Activated CD4-positive, alpha-beta T cell treated with anti-CD3 and anti-CD28 coated beads, Interleukin-2, amount 10 ng/mL, durations not matched to agents 24 days and 14 days (primary cell): Measurements from ENCODE around the gene CDC14A. TPM values are rescaled to one million over a fixed set of nuclear protein-coding genes. Genes with fewer than 3 reads are reported as not detected.
"Not testable (repeated sequence)": the region's sequence is repeated elsewhere in the genome, so short reads cannot be mapped to it uniquely, and the experiment has no call there.

Experiments used
- DNase-seq: peaks from one replicate; pipeline ENCODE4 v3.0.0; 2022
- H3K27ac Mint-ChIP-seq: one replicate; pipeline ENCODE4 v1.8.0; 2022; ENCODE audit warnings: mild to moderate bottlenecking, mixed read lengths
- H3K27me3 Mint-ChIP-seq: one replicate; pipeline ENCODE4 v1.8.0; 2022; ENCODE audit warnings: mixed read lengths
- H3K36me3 Mint-ChIP-seq: one replicate; pipeline ENCODE4 v1.8.0; 2022; ENCODE audit warnings: low read depth, mild to moderate bottlenecking, mixed read lengths
- H3K4me1 Mint-ChIP-seq: one replicate; pipeline ENCODE4 v1.8.0; 2021; ENCODE audit warnings: mixed read lengths
- H3K4me3 Mint-ChIP-seq: one replicate; pipeline ENCODE4 v1.8.0; 2022; ENCODE audit warnings: mild to moderate bottlenecking, moderate library complexity, mixed read lengths
- H3K9me3 Mint-ChIP-seq: one replicate; pipeline ENCODE4 v1.8.0; 2021; ENCODE audit warnings: mixed read lengths
- intact Hi-C: fragments of 100-400 bp; cut with micrococcal nuclease; formaldehyde crosslinking; loops from one replicate; pipeline ENCODE4 v1.15.1; 2023
- total RNA-seq: library from RNA; stranded (reverse); gene quantifications from 2 replicates; pipeline ENCODE4 v1.2.3, GENCODE V29; 2022

Gene CDC14A
- total RNA-seq, 1 donor from 2014 or later, result 10.3 TPM

DNA sequence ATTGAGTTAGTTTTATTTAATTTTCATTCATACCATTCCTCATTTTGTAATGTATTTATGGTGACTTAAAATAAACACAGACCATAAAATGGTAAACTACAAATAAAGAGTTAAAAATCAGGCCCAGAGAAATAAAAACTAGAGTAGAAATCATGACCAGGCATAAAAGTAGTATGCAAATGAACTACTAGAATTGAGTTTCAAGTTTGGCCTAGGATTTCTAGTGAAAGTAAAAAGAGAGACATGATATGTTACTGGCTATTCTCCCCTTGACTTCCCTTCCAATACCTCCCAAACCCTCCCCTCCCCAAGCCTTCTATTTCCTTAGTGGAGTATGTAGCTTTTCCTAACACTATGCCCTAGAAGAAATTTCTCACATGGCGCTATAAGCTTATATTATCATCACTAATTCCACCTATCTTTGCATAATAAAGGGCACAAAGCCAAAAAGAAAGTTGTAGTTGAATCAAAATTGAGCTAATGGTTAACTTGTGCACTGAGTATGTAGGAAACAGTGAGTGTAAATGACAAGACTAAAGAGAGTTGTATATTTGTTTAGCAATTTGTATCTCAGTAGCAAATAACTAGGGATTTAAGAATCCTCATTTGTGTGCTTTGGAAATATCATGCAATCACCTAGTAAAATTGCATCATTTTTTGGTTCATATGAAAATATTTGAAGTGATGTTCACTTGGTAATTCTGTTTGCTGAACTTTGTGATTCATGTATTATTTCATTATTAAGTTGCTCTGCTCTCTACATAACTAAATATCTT, 29.7 kb upstream of the CDC14A start:
- Mint-ChIP-seq H3K9me3 (peaks cover 8% of the 10 kb centered on the region), H3K4me3 (no peak overlapping the region), H3K36me3 (peaks cover 3% of the 10 kb centered on the region), H3K27me3 (peaks cover 2% of the 10 kb centered on the region), H3K27ac (peak overlapping the region; percentile 14), H3K4me1 (peaks cover 5% of the 10 kb centered on the region)
- no peak for DNase-seq
- intact Hi-C loops, result no loop called here

DNA sequence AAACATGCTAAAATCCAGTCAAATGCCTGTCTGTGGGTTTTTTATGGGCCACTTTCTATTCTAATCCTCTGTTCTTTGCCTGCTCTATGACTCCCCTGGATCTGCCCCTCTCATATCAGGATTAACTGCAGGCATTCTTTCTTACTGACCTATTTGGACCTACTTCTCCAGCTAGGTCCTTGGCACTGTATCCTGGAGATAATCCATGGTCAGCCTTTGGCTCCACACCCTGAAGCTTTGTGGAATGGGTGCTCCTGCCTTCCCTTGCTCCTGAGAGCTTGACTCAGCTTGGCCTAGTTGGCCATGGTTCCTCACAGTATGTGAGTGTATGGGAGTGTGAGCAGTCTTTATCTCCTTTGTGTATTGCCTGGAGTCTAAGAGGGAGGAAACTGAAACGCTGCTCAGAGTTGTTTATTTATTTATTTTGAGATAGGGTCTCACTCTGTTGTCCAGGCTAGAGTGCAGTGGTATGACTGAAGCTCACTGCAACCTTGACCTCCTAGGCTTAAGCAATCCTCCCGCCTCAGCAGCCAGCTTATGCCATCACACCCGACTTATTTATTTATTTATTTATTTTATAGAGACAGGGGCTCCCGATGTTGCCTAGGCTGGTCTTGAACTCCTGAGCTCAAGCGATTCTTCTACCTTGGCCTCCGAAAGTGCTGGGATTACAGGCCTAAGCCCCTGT, 28.7 kb upstream of the CDC14A start:
- H3K9me3 Mint-ChIP-seq, result peaks cover 8% of the 10 kb centered on the region
- no peak overlapping the region for H3K27ac Mint-ChIP-seq
- intact Hi-C loops, result no loop called here
- H3K27me3 Mint-ChIP-seq, result peaks cover 2% of the 10 kb centered on the region
- peaks cover 3% of the 10 kb centered on the region for H3K36me3 Mint-ChIP-seq
- DNase-seq, result no peak
- no peak overlapping the region for H3K4me3 Mint-ChIP-seq
- peaks cover 5% of the 10 kb centered on the region for H3K4me1 Mint-ChIP-seq

DNA sequence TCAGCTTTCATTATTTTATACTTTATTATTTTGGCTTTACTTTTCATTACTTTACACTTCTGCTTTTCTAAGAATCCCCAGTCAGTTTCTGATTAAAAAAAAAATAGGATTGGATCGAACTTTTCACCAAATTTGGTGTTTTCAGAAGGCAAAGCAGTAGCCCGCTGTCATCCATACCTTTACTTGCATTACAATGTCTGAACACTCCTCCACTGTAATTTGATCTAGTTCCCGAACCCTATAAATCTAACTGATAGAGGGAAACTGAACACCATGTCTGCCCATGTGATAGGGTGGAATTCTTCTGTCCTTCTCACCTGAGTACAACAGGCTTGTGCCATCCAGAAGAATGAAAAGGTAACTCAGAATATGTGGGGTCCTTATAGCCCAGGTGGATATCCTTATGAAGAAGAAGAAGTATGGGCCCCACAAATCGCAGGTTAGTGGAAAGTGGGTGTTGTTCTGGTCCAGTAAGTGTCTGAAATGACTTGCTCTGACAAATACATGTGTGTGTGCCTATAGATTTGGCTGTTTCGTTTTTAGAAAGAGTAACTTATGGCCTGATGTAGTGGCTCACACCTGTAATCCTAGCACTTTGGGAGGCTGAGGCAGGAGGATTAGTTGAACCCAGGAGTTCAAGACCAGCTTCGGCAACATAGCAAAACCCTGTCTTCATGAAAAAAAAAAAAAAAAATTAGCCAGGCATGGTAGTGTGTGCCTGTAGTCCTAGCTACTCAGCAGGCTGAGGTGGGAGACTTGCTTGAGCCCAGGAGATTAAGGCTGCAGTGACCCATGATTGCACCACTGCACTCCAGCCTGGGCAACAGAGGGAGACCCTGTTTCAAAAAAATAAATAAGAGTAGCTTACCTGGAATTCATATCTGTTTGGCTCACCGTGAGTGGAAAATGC, 26.6 kb upstream of the CDC14A start:
- H3K36me3 Mint-ChIP-seq, result no peaks in the 10 kb centered on the region
- H3K4me1 Mint-ChIP-seq, result peaks cover 5% of the 10 kb centered on the region
- no peaks in the 10 kb centered on the region for H3K9me3 Mint-ChIP-seq
- DNase-seq, result no peak
- intact Hi-C loops, result no loop called here
- H3K4me3 Mint-ChIP-seq, result no peak overlapping the region
- H3K27ac Mint-ChIP-seq, result no peak overlapping the region
- H3K27me3 Mint-ChIP-seq, result peaks cover 2% of the 10 kb centered on the region

DNA sequence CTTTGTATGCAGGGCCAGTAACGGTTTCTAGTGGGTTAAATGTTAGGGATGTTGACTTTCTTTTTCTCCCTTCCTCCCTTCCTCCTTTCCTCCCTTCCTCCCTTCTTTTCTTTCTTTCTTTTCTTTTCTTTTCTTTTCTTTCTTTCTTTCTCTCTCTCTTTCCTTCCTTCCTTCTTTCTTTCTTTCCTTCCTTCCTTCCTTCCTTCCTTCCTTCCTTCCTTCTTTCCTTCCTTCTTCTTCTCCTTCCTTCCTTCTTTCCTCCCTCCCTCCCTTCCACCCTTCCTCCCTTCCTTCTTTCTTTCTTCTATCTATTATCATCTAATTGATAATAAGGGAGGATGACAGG, 26.0 kb upstream of the CDC14A start:
- intact Hi-C loops, H3K36me3 Mint-ChIP-seq, H3K9me3 Mint-ChIP-seq, H3K27ac Mint-ChIP-seq, H3K4me1 Mint-ChIP-seq, H3K4me3 Mint-ChIP-seq, H3K27me3 Mint-ChIP-seq, DNase-seq: not testable (repeated sequence)

DNA sequence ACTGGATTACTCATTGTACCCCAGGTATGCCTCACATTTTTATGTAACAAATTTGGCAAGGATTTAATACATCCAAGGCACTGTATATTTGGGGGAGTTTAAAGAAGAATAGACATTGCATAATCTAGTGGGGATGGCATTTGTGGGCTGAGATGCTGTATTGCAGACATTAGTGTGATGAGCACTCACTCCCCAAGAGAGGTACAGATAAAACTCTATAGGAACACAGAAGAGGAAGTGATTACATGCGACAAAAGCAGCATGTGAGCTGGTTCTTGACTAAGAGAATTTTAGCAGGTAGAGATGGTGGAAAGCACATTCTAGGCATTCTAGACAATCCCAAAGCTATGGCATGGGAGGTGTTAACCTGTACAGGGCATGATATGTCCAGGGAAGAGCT, 24.2 kb upstream of the CDC14A start:
- Mint-ChIP-seq H3K4me1 (peaks cover under 1% of the 10 kb centered on the region), H3K27ac (no peak overlapping the region), H3K27me3 (peaks cover 5% of the 10 kb centered on the region), H3K36me3 (no peaks in the 10 kb centered on the region), H3K9me3 (no peaks in the 10 kb centered on the region), H3K4me3 (no peak overlapping the region)
- intact Hi-C loops, result no loop called here
- DNase-seq, result no peak

DNA sequence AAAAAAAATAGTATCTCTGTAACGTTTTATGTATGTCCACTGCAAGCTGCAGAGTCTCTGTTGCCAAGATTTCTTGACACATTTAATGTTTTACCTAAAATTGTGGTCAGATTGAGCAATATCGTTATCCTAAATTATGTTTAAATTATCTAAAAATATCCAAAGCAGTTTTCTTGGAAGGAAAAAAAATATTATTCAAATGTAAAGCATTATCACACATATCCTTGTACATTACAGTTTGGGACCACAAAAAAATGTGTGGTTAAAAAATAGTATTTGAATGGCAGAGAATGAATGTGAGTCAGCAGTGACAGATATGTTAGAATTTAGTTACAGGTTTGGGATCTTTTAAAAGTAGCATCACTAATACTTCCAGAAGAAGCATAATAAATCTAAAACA, 21.2 kb upstream of the CDC14A start:
- H3K4me1 Mint-ChIP-seq, H3K4me3 Mint-ChIP-seq, DNase-seq, H3K27ac Mint-ChIP-seq, H3K9me3 Mint-ChIP-seq, H3K36me3 Mint-ChIP-seq, intact Hi-C loops: not testable (repeated sequence)
- peaks cover 13% of the 10 kb centered on the region for H3K27me3 Mint-ChIP-seq

DNA sequence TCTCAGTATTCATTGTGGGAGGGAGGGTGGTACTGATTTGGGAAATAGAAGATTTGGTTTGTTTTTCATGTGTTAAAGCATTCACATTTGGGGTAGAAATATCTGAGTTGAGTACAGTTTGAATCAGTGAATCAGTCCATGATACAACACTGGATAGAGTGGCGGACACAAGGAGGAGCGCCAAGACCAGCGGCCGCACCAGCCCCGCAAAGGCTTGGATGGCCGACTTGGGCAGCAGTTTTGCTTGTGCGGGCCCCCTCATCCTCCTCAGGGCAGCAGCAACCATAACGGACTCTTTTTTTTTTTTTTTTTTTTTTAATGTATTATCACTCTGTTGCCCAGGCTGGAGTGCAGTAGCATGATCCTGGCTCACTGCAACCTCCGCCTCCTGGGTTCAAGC, 20.0 kb upstream of the CDC14A start:
- Mint-ChIP-seq H3K36me3 (no peaks in the 10 kb centered on the region), H3K4me3 (no peak overlapping the region)

DNA sequence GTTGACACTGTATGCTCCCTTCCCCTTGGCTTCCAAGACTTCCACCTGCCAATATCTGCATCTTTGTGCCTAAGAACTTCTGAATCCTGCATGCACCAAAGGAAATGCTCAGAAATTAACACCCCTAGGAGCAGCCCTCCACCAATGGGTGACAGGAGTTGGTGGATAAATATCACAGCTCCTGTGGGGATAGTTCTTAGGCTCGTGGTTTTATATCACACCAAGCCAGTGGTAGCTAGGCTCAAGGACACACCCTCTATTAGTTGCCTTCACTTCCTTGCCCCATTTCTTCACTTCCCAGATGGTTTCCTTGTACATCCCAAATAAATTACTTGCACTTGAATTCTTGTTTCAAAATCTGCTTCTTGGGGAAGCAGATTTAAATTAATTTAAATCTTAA, 16.9 kb upstream of the CDC14A start:
- DNase-seq, result no peak
- no peak overlapping the region for H3K4me3 Mint-ChIP-seq
- H3K9me3 Mint-ChIP-seq, result peaks cover 3% of the 10 kb centered on the region
- H3K4me1 Mint-ChIP-seq, result no peaks in the 10 kb centered on the region
- H3K27ac Mint-ChIP-seq, result no peak overlapping the region
- peaks cover 34% of the 10 kb centered on the region for H3K27me3 Mint-ChIP-seq
- intact Hi-C loops, result no loop called here
- no peaks in the 10 kb centered on the region for H3K36me3 Mint-ChIP-seq

More for the DNA sequence above, 20.0 kb upstream of the CDC14A start:
- no peak for DNase-seq
- H3K9me3 Mint-ChIP-seq, result peaks cover 3% of the 10 kb centered on the region
- intact Hi-C loops, result no loop called here
- peaks cover 17% of the 10 kb centered on the region for H3K27me3 Mint-ChIP-seq
- no peak overlapping the region for H3K27ac Mint-ChIP-seq
- no peaks in the 10 kb centered on the region for H3K4me1 Mint-ChIP-seq

DNA sequence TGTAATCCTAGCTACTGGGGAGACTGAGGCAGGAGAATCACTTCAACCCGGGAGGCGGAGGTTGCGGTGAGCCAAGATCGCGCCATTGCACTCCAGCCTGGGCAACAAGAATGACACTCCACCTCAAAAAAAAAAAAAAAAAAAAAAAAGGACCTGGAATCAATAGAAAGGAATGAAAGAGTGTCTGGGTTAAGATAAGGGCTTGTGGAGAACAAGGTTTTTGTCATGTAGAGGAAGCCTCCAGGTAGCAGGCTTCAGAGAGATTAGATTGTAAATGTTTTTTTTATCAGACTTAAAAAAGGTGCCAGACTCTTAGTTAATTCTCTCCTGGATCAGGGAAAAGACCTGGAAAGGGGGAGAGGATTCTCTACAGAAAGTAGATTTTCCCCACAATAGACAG, 14.4 kb upstream of the CDC14A start:
- H3K36me3 Mint-ChIP-seq, H3K4me1 Mint-ChIP-seq, H3K9me3 Mint-ChIP-seq, DNase-seq, H3K4me3 Mint-ChIP-seq, H3K27ac Mint-ChIP-seq, intact Hi-C loops: not testable (repeated sequence)
- H3K27me3 Mint-ChIP-seq, result peaks cover 42% of the 10 kb centered on the region

DNA sequence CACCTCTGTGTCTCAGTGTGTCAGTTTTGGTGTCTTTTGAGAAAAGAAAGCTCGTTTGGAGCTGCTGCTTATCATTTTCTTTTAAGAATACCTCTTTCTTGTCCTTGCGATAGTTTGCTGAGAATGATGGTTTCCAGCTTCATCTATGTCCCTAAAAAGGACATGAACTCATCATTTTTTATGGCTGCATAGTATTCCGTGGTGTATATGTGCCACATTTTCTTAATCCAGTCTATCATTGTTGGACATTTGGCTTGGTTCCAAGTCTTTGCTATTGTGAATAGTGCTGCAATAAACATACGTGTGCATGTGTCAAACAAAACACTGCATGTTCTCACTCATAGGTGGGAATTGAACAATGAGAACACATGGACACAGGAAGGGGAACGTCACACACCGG, 12.6 kb upstream of the CDC14A start:
- peaks cover 40% of the 10 kb centered on the region for H3K27me3 Mint-ChIP-seq
- H3K4me3 Mint-ChIP-seq, intact Hi-C loops, DNase-seq, H3K27ac Mint-ChIP-seq, H3K4me1 Mint-ChIP-seq, H3K36me3 Mint-ChIP-seq, H3K9me3 Mint-ChIP-seq: not testable (repeated sequence)

DNA sequence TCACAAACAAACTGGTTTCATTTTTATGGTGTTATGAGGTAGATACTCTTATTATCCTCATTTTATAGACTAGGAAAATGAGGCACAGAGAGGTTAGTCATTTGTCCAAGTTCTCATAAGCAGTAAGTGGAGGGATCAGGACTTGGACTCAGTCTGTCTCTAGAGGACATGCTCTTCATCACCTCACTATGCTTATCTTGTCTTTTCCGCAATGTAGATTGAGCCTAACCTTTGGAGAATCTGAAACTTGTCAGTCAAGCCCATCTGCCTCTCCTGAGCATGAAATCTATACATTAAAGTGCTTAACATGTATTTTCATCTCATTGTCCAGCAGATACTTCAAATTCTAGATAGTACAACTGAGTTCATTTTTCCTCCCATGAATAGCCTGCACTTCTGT, 11.8 kb upstream of the CDC14A start:
- Mint-ChIP-seq H3K27me3 (peaks cover 40% of the 10 kb centered on the region), H3K36me3 (no peaks in the 10 kb centered on the region), H3K4me1 (no peaks in the 10 kb centered on the region), H3K4me3 (no peak overlapping the region), H3K9me3 (peaks cover 3% of the 10 kb centered on the region), H3K27ac (no peak overlapping the region)
- DNase-seq, result no peak
- intact Hi-C loops, result no loop called here

DNA sequence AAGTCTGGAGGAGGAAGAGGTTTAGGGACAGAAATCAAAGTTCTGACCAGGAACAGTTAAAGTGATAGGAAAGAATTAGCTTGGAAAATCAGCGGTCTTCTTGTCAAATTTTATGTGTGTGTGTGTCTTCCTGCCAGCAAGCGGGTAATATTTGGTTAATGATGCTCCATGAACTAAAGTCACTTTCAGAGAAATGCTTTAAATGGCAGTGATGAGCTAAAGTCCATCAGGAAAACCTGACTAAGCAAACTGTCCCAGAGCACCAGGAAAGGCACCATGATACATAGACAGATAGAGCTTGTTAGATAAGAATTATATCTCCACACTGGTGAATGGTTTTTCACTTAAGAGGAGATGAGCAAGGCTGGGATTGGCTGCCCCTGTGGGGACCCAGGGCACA, 10.0 kb upstream of the CDC14A start:
- H3K9me3 Mint-ChIP-seq, result no peaks in the 10 kb centered on the region
- H3K4me3 Mint-ChIP-seq, result no peak overlapping the region
- H3K4me1 Mint-ChIP-seq, result no peaks in the 10 kb centered on the region
- no peak for DNase-seq
- no peak overlapping the region for H3K27ac Mint-ChIP-seq
- no peaks in the 10 kb centered on the region for H3K36me3 Mint-ChIP-seq
- intact Hi-C loops, result no loop called here
- H3K27me3 Mint-ChIP-seq, result peaks cover 34% of the 10 kb centered on the region

DNA sequence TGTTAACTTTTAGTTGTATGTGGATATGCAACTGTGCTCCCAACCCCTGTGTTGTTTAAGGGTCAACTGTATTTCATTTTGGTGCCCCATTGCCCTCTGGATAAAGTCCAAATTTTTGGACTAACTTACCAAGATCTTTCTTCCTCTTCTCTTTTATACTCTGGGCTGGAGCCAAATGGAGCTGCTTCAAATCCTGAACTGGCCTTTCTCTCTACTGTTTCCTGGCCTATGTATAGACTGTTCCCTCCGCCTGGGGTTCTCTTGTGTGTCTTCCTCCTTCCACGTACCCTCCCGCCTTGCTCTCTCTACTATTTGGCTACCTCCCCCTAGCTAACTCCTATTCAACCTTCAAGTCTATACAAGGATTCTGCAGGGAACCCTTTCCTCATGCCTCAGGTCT, 8.4 kb upstream of the CDC14A start:
- intact Hi-C loops, result no loop called here
- H3K27ac Mint-ChIP-seq, result no peak overlapping the region
- H3K4me1 Mint-ChIP-seq, result no peaks in the 10 kb centered on the region
- H3K36me3 Mint-ChIP-seq, result no peaks in the 10 kb centered on the region
- no peak for DNase-seq
- H3K27me3 Mint-ChIP-seq, result peaks cover 21% of the 10 kb centered on the region
- no peaks in the 10 kb centered on the region for H3K9me3 Mint-ChIP-seq
- no peak overlapping the region for H3K4me3 Mint-ChIP-seq

DNA sequence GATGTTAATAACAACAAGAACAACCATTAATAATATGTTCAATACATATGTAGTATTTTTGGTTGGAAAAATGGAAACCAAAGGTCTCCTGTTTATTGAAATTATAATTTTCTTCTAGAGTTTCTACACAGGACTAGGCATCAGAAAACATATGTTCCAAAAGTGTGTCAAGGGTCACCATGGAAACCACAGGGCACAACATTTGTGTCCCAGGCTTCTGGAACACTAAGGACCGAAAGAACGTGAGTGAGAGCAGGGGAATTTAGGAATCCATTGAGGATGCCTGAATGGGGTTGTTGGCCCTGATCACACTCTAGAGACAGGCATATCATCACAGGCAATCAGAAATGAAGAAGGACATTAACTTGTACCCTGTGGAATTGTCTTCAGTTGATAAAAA, 7.5 kb upstream of the CDC14A start:
- Mint-ChIP-seq H3K27ac (no peak overlapping the region), H3K9me3 (no peaks in the 10 kb centered on the region), H3K4me1 (no peaks in the 10 kb centered on the region), H3K36me3 (no peaks in the 10 kb centered on the region), H3K4me3 (no peak overlapping the region), H3K27me3 (peaks cover 19% of the 10 kb centered on the region)
- intact Hi-C loops, result no loop called here
- DNase-seq, result no peak
